IPS DF 19.7 (cell line): Measurements from ENCODE around the gene ECT2.
"Not testable (repeated sequence)": the region's sequence is repeated elsewhere in the genome, so short reads cannot be mapped to it uniquely, and the experiment has no call there.

Source experiments
- DNase-seq: peaks from one replicate; pipeline ENCODE4 v3.0.0-alpha.2; 2013; ENCODE audit warnings: low read depth, low spot score

The ECT2 gene

GRCh38 chr3:172735014-172735413, 15.5 kb upstream of the ECT2 start:
- DNase-seq = no peak

- no peak for DNase-seq
These were observed 11.1 kb upstream of the ECT2 start for GRCh38 chr3:172739462-172739861.

- DNase-seq = no peak
These were observed 4.1 kb upstream of the ECT2 start for GRCh38 chr3:172746475-172746874.

GRCh38 chr3:172749230-172749965, 1.1 kb upstream of the ECT2 start:
- no peak for DNase-seq

- no peak for DNase-seq
These were observed 508 bp upstream of the ECT2 start for GRCh38 chr3:172750069-172750367.

- DNase-seq = no peak
These were observed 714 bp downstream of the ECT2 start for GRCh38 chr3:172751175-172751704.

GRCh38 chr3:172752651-172753050, 2.1 kb downstream of the ECT2 start:
- no peak for DNase-seq

- no peak for DNase-seq
These were observed 2.6 kb downstream of the ECT2 start for GRCh38 chr3:172753125-172753524.

- not testable (repeated sequence) for DNase-seq
These were observed 9.9 kb downstream of the ECT2 start for GRCh38 chr3:172760416-172760815.

GRCh38 chr3:172766241-172766640, 15.7 kb downstream of the ECT2 start:
- DNase-seq = no peak

- no peak for DNase-seq
These were observed 16.3 kb downstream of the ECT2 start for GRCh38 chr3:172766718-172767405.

- no peak for DNase-seq
These were observed 19.9 kb downstream of the ECT2 start for GRCh38 chr3:172770382-172770781.

- no peak for DNase-seq
These were observed 21.1 kb downstream of the ECT2 start for GRCh38 chr3:172771672-172772071.

GRCh38 chr3:172776049-172776717, 25.7 kb downstream of the ECT2 start:
- no peak for DNase-seq

GRCh38 chr3:172777901-172778300, 27.4 kb downstream of the ECT2 start:
- no peak for DNase-seq

- no peak for DNase-seq
These were observed 31.7 kb downstream of the ECT2 start for GRCh38 chr3:172782235-172782634.

- DNase-seq = no peak
These were observed 35.5 kb downstream of the ECT2 start for GRCh38 chr3:172786036-172786435.

- no peak for DNase-seq
These were observed 36.5 kb downstream of the ECT2 start for GRCh38 chr3:172787019-172787418.

GRCh38 chr3:172787746-172788145, 37.2 kb downstream of the ECT2 start:
- DNase-seq = no peak

GRCh38 chr3:172799246-172799645, 48.7 kb downstream of the ECT2 start:
- DNase-seq = no peak

GRCh38 chr3:172800156-172800555, 49.6 kb downstream of the ECT2 start:
- no peak for DNase-seq

GRCh38 chr3:172803489-172803888, 53.0 kb downstream of the ECT2 start:
- DNase-seq = no peak

GRCh38 chr3:172804323-172804722, 53.8 kb downstream of the ECT2 start:
- DNase-seq = no peak
